GM10248 (cell line): ENCODE data around the gene PDE3A.

Experiments used
- CTCF ChIA-PET: fragments of 300-600 bp; sonication (Branson Sonifier 250); formaldehyde crosslinking; extraction: SDS; loops from one replicate; lab custom pipeline; 2021; ENCODE audit warnings: antibody characterized with exemption; lab: Yijun Ruan, JAX
- POLR2A ChIA-PET: fragments of 350-650 bp; sonication (Branson Sonifier 250); formaldehyde crosslinking; extraction: SDS; loops from one replicate; lab custom pipeline; 2020; ENCODE audit warnings: antibody characterized with exemption; lab: Yijun Ruan, JAX
- DNase-seq: peaks from one replicate; pipeline ENCODE4 v3.0.0; 2012; ENCODE audit errors: extremely low spot score
- CTCF ChIP-seq: IDR thresholded peaks from 2 replicates; pipeline ENCODE4 v1.5.1; 2012; ENCODE audit warnings: mild to moderate bottlenecking, low read depth; ENCODE audit errors: extremely low read depth, missing control alignments, control extremely low read depth

PDE3A gene

GRCh38 chr12:20657496-20657895 lies 289.2 kb downstream of the PDE3A start:
- no peak for TF ChIP-seq CTCF
- no peak for DNase-seq
- CTCF ChIA-PET = no interaction called here
- POLR2A ChIA-PET = no interaction called here

- CTCF ChIA-PET = no interaction called here
- TF ChIP-seq CTCF = no peak
- POLR2A ChIA-PET = no interaction called here
- no peak for DNase-seq
These were observed 313.0 kb downstream of the PDE3A start for GRCh38 chr12:20681334-20681733.

DNA sequence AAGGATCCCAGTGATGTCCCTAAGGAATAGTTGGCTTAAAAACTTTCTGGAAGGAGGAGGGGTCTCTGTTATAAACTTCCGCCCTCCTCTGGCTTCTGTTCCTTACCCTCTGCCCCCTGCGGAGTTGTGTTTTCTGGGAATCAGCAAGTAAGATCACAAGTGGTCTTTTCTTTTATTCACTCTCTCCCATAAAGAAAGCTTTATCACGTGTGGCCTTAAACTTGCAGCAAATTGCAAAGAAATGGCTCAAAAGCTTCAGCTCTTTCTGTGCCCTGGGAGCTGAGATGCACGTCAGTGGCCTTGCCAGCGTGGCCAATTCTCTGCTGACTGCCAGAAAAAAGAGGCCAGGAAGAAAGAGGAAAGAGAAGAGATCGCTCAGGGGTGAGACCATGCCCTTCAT lies 326.9 kb downstream of the PDE3A start, which contains the start of gene SLCO1C1:
TSS of gene SLCO1C1 (plus strand) at position 101 of the 400 bp plus-strand sequence. CDS start 4,245 bp downstream, outside the sequence.
- ChIA-PET POLR2A (no interaction called here), CTCF (no interaction called here)
- DNase-seq = no peak
- no peak for TF ChIP-seq CTCF

GRCh38 chr12:20696181-20696905 lies 328.0 kb downstream of the PDE3A start:
- TF ChIP-seq CTCF = no peak
- DNase-seq = no peak
- POLR2A ChIA-PET = no interaction called here
- CTCF ChIA-PET = no interaction called here

DNA sequence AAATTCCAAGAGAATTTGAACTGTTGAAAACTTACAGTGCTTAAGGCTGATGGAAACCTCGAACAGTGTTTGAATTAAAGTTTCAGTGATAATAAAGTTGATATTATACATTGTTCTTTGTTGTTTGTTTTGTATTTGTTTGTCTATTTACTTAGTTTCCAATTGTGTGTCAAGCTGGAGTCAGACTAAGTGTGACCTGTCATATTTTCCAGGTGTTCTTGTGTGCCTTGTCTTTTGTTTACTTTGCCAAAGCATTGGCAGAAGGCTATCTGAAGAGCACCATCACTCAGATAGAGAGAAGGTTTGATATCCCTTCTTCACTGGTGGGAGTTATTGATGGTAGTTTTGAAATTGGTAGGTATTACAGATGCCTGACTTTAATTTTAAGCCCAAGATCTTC lies 332.8 kb downstream of the PDE3A start:
- POLR2A ChIA-PET = no interaction called here
- no peak for DNase-seq
- TF ChIP-seq CTCF = no peak
- CTCF ChIA-PET = no interaction called here

DNA sequence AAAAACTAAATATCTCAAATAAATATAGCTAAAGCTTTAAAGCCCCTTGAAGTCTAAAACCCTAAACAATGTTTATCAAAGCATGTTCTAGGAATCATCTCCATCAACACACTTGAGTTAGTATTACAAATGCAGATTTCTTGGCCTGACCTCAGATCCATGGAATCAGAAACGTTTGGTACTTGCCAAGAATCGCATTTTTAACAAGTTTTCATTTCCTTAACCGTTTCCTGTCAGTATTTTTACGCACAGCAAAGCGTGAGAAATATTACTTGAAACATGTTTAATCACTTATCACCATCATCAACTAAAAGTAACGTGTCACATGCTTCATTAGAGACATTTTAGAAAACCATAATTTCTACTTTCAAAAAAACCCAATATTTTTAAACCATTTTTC lies 336.5 kb downstream of the PDE3A start:
- POLR2A ChIA-PET = no interaction called here
- no peak for DNase-seq
- TF ChIP-seq CTCF = no peak
- CTCF ChIA-PET = interaction anchor here (1.0 to 1.3 kb wide), 2 partner anchors 15 to 73 kb away, joined by 3 read pairs; no protein-coding TSS in a partner anchor

DNA sequence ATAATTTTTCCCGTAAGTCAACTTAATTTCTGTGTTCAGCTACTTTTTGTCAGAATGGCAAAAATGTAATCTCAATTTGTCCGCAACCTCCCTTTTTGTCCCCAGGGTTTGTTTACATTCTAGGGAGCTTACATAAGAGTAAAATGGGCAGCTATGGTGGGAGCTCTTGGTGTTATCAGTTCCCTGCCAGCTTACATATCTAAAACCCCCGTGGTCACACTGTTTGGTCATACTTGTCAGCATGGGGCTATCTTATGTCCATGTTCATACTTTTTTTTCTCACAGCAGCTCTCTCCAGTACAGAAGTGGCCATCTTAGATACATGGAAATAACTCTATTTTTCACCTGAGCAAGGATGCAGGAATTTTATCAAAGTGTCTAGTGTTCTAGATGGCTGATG lies 343.5 kb downstream of the PDE3A start:
- no peak for TF ChIP-seq CTCF

More for the DNA sequence above, 343.5 kb downstream of the PDE3A start:
- ChIA-PET POLR2A (no interaction called here), CTCF (interaction anchor here (1.1 kb wide), 1 partner anchor 9 kb away, joined by 5 read pairs; no protein-coding TSS in a partner anchor)
- DNase-seq = no peak
